H1 (cell line): Measurements from ENCODE around the gene ZBTB46. TPM values are rescaled to one million over a fixed set of nuclear protein-coding genes. Genes with fewer than 3 reads are reported as not detected.

Experiments
- CTCF ChIA-PET: fragments of 300-600 bp; sonication (Branson Sonifier 250); formaldehyde crosslinking; loops from one replicate; lab custom pipeline; 2021; ENCODE audit not compliant: partially characterized antibody; lab: Charles Lee
- POLR2A ChIA-PET: fragments of 300-600 bp; sonication (Branson Sonifier 250); formaldehyde crosslinking; loops from one replicate; lab custom pipeline; 2021; ENCODE audit warnings: inconsistent platforms; ENCODE audit not compliant: partially characterized antibody; lab: Charles Lee
- DNase-seq, 2 experiments: peaks; one replicate each; pipeline versions ENCODE4 v3.0.0 to v3.0.0-alpha.2; 2010 to 2022; ENCODE audit warnings: low spot score in 2 of 2, low read depth in 1 of 2, mixed read lengths in 1 of 2
- FAIRE-seq: peaks from 2 replicates; lab custom pipeline; 2011; peaks lifted over from hg19 to GRCh38; lab: Jason Lieb, UNC
- H2AFZ ChIP-seq: 2 replicates; pipeline ENCODE4 v1.8.1; 2012; ENCODE audit warnings: low read length, inconsistent platforms
- H2AK5ac ChIP-seq: 2 replicates; pipeline ENCODE4 v1.6.1; 2013; ENCODE audit warnings: low read depth, low read length
- H2BK120ac ChIP-seq: replicated peaks from 2 replicates; pipeline ENCODE3; 2013; ENCODE audit warnings: low read depth, low read length, inconsistent platforms
- H2BK12ac ChIP-seq: 2 replicates; pipeline ENCODE4 v1.6.1; 2013; ENCODE audit warnings: low read depth, low read length
- H2BK15ac ChIP-seq: 2 replicates; pipeline ENCODE4 v1.6.1; 2013; ENCODE audit warnings: low read length
- H2BK20ac ChIP-seq: 2 replicates; pipeline ENCODE4 v1.6.1; 2013; ENCODE audit warnings: low read length
- H2BK5ac ChIP-seq: 2 replicates; pipeline ENCODE4 v1.6.1; 2013; ENCODE audit warnings: low read depth, low read length
- H3K14ac ChIP-seq: 2 replicates; pipeline ENCODE4 v1.6.1; 2013; ENCODE audit warnings: inconsistent platforms; ENCODE audit not compliant: insufficient read length
- H3K18ac ChIP-seq: 2 replicates; pipeline ENCODE4 v1.6.1; 2013; ENCODE audit warnings: low read length; ENCODE audit errors: extremely low read depth
- H3K23ac ChIP-seq: 2 replicates; pipeline ENCODE4 v1.6.1; 2013; ENCODE audit warnings: inconsistent platforms; ENCODE audit not compliant: insufficient read length
- H3K23me2 ChIP-seq: 2 replicates; pipeline ENCODE4 v1.6.1; 2013; ENCODE audit warnings: low read depth, low read length
- H3K27ac ChIP-seq: 2 replicates; pipeline ENCODE4 v1.6.1; 2011; ENCODE audit warnings: low read depth, low read length, inconsistent platforms
- H3K27me3 ChIP-seq, 4 experiments: replicated peaks in 1 of 4; 1 replicate in 1 of 4; 2 replicates in 3 of 4; pipeline versions ENCODE4 v1.6.1 to v1.8.1; 2011 to 2013; ENCODE audit warnings: low read length in 3 of 4, mild to moderate bottlenecking in 3 of 4, inconsistent platforms in 2 of 4, mixed read lengths in 2 of 4, moderate library complexity in 1 of 4; ENCODE audit not compliant: control insufficient read depth in 3 of 4, insufficient read depth in 3 of 4; ENCODE audit errors: extremely low read depth in 1 of 4
- H3K36me3 ChIP-seq, 4 experiments: 2 replicates each; pipeline versions ENCODE4 v1.6.1 to v1.8.1; 2011 to 2013; ENCODE audit warnings: mild to moderate bottlenecking in 4 of 4, low read length in 3 of 4, moderate library complexity in 2 of 4, control low read depth in 1 of 4, inconsistent platforms in 1 of 4; ENCODE audit not compliant: insufficient read depth in 4 of 4, control insufficient read depth in 2 of 4
- H3K4ac ChIP-seq: replicated peaks from 2 replicates; pipeline ENCODE3; 2013; ENCODE audit warnings: low read length, low read depth, mixed read lengths, inconsistent platforms; ENCODE audit not compliant: insufficient read length
- H3K4me1 ChIP-seq, 4 experiments: replicated peaks in 1 of 4; 1 replicate in 1 of 4; 2 replicates in 3 of 4; pipeline versions ENCODE4 v1.6.1 to v1.8.1; 2011 to 2013; ENCODE audit warnings: low read length in 3 of 4, inconsistent platforms in 2 of 4, mixed read lengths in 1 of 4; ENCODE audit not compliant: insufficient read depth in 4 of 4, control insufficient read depth in 3 of 4
- H3K4me2 ChIP-seq, 2 experiments: 2 replicates each; pipeline versions ENCODE4 v1.6.1 to v1.8.1; 2011 to 2013; ENCODE audit warnings: low read depth in 2 of 2, low read length in 2 of 2, control low read depth in 1 of 2, inconsistent platforms in 1 of 2, mild to moderate bottlenecking in 1 of 2; ENCODE audit not compliant: insufficient read depth in 1 of 2
- H3K4me3 ChIP-seq, 4 experiments: fragments of 200-600, 300-600 bp in 1 of 4; sonication (generic), shearing (Covaris generic), sonication (Bioruptor Twin) in 1 of 4; 2 replicates each; pipeline versions ENCODE4 v1.5.1 to v1.8.1; 2011 to 2016; ENCODE audit warnings: low read length in 4 of 4, low read depth in 3 of 4, control low read depth in 2 of 4, inconsistent platforms in 2 of 4, mild to moderate bottlenecking in 2 of 4, mixed read lengths in 1 of 4, moderate library complexity in 1 of 4; ENCODE audit not compliant: insufficient read depth in 2 of 4; ENCODE audit errors: extremely low read depth in 1 of 4
- H3K56ac ChIP-seq: replicated peaks from 2 replicates; pipeline ENCODE3; 2013; ENCODE audit warnings: low read depth, mild to moderate bottlenecking, mixed read lengths, low read length, inconsistent platforms; ENCODE audit not compliant: insufficient read length
- H3K79me1 ChIP-seq: 2 replicates; pipeline ENCODE4 v1.6.1; 2013; ENCODE audit warnings: low read depth, low read length, control low read depth
- H3K79me2 ChIP-seq, 2 experiments: 2 replicates each; pipeline versions ENCODE4 v1.6.1 to v1.8.1; 2012 to 2013; ENCODE audit warnings: low read length in 2 of 2, mild to moderate bottlenecking in 2 of 2, inconsistent platforms in 1 of 2; ENCODE audit not compliant: insufficient read depth in 2 of 2, control insufficient read depth in 1 of 2
- H3K9ac ChIP-seq, 4 experiments: replicated peaks in 1 of 4; 1 replicate in 1 of 4; 2 replicates in 3 of 4; pipeline versions ENCODE4 v1.6.1 to v1.8.1; 2011 to 2013; ENCODE audit warnings: low read depth in 3 of 4, low read length in 3 of 4, control low read depth in 2 of 4, mild to moderate bottlenecking in 2 of 4, moderate library complexity in 2 of 4, inconsistent platforms in 1 of 4; ENCODE audit errors: extremely low read depth in 1 of 4
- H3K9me3 ChIP-seq, 2 experiments: 2 replicates each; pipeline versions ENCODE4 v1.6.1 to v1.8.1; 2012 to 2013; ENCODE audit warnings: mild to moderate bottlenecking in 2 of 2, moderate library complexity in 2 of 2, control low read depth in 1 of 2, inconsistent platforms in 1 of 2, low read depth in 1 of 2, low read length in 1 of 2, mixed read lengths in 1 of 2; ENCODE audit not compliant: insufficient read depth in 2 of 2
- H4K20me1 ChIP-seq, 2 experiments: replicated peaks in 1 of 2; 2 replicates each; pipeline versions ENCODE3 to v1.8.1; 2011 to 2013; ENCODE audit warnings: inconsistent platforms in 2 of 2, low read length in 2 of 2, mild to moderate bottlenecking in 1 of 2; ENCODE audit not compliant: insufficient read depth in 2 of 2, control insufficient read depth in 1 of 2
- H4K5ac ChIP-seq: 2 replicates; pipeline ENCODE4 v1.6.1; 2013; ENCODE audit warnings: low read length, low read depth, mixed read lengths, inconsistent platforms; ENCODE audit not compliant: insufficient read length
- H4K8ac ChIP-seq: 2 replicates; pipeline ENCODE4 v1.8.0; 2013; ENCODE audit warnings: mild to moderate bottlenecking, moderate library complexity, low read length, inconsistent platforms; ENCODE audit not compliant: insufficient read depth; ENCODE audit errors: extremely low read depth
- H4K91ac ChIP-seq: replicated peaks from 2 replicates; pipeline ENCODE3; 2013; ENCODE audit warnings: low read length, mixed read lengths, inconsistent platforms; ENCODE audit not compliant: insufficient read length
- CHD2 ChIP-seq: IDR thresholded peaks from 2 replicates; pipeline ENCODE4 v1.6.1; 2012; ENCODE audit warnings: low read length, improper control_type of control experiment
- CTCF ChIP-seq, 3 experiments: IDR thresholded peaks; 1 replicate in 2 of 3; 2 replicates in 1 of 3; pipeline versions ENCODE4 v1.5.1 to v1.6.1; 2011; ENCODE audit warnings: low read length in 3 of 3, mild to moderate bottlenecking in 3 of 3, inconsistent platforms in 2 of 3, low read depth in 1 of 3, moderate library complexity in 1 of 3; ENCODE audit not compliant: insufficient read depth in 1 of 3; ENCODE audit errors: control extremely low read depth in 1 of 3
- EGR1 ChIP-seq: IDR thresholded peaks from 2 replicates; pipeline ENCODE4 v1.6.1; 2011; ENCODE audit warnings: low read depth, low read length, borderline replicate concordance
- JUND ChIP-seq: IDR thresholded peaks from 2 replicates; pipeline ENCODE4 v1.6.1; 2011; ENCODE audit warnings: mild to moderate bottlenecking, improper control_type of control experiment, low read length
- WGBS, 2 experiments: shearing (Covaris generic) in 1 of 2; methylation state at CpG; one replicate each; pipeline versions ENCODE4 v1.1.6 to v1.1.7; 2013 to 2015; ENCODE audit warnings: low lambda C conversion rate in 2 of 2, mixed read lengths in 2 of 2, inconsistent platforms in 1 of 2, low coverage in 1 of 2, missing lambda C conversion rate in 1 of 2; ENCODE audit not compliant: insufficient replicate concordance in 2 of 2, insufficient coverage in 1 of 2, insufficient read length in 1 of 2; ENCODE audit errors: extremely low coverage in 1 of 2, missing lambda C conversion rate in 1 of 2; 5-methylcytosine and 5-hydroxymethylcytosine counted together
- polyA plus RNA-seq, 7 experiments: library from polyadenylated mRNA; depleted of rRNA in 3 of 7; stranded (reverse) in 5 of 7; unstranded in 2 of 7; fragments of >200 nt in 5 of 7; fragments of 200-250 nt in 2 of 7; gene quantifications; 1 replicate in 5 of 7; 2 replicates in 1 of 7; 4 replicates in 1 of 7; pipeline versions ENCODE4 v1.2.1 to v1.2.3, GENCODE V29; 2011 to 2013; ENCODE audit warnings: missing spikeins in 2 of 7, mixed read lengths in 2 of 7
- total RNA-seq: library from RNA; stranded (reverse); fragmentation: NEBNext Ultra II Directional; extraction: Animal tissue kit (Norgen Biotek cat#: 25700); gene quantifications from 2 replicates; pipeline ENCODE4 v1.2.1, GENCODE V29; 2021

Gene ZBTB46
- total and polyA plus RNA-seq, 2 of the 8 experiments (the other 6 are each of a cell fraction or from before 2014, with no cell fraction given), result 6.4 to 22.4 TPM

- peaks cover 0 to 7% of the 10 kb centered on the region in 2 experiments for H4K20me1 ChIP-seq
- no peak overlapping the region for H3K9ac ChIP-seq
- no peak overlapping the region for H4K8ac ChIP-seq
- H3K79me1 ChIP-seq, result peaks cover 9% of the 10 kb centered on the region
- DNase-seq (no peak), FAIRE-seq (no peak)
- H4K91ac ChIP-seq, result no peak overlapping the region
- H2BK5ac ChIP-seq, result 0 out of 2 replicates have a peak overlapping the region, but pooled peaks have one; percentile 35
- no peak overlapping the region for H3K14ac ChIP-seq
- H3K27ac ChIP-seq, result no peak overlapping the region
- H2AK5ac ChIP-seq, result no peak overlapping the region
- H3K4me2 ChIP-seq, result no peak overlapping the region
- no peak overlapping the region for H3K4me3 ChIP-seq
- H3K18ac ChIP-seq, result no peak overlapping the region
- H3K23me2 ChIP-seq, result no peaks in the 10 kb centered on the region
- H3K79me2 ChIP-seq, result peaks cover 0 to 18% of the 10 kb centered on the region in 2 experiments; a peak in 2 of 4 replicates
- H3K27me3 ChIP-seq, result no peaks in the 10 kb centered on the region
- no peak overlapping the region for H3K56ac ChIP-seq
- WGBS, 2 experiments, result 83% methylated on average over 15 of the region's 18 CpGs; no CpG with 5 or more reads in 1 of the 2 experiments
- no peak overlapping the region for H2AFZ ChIP-seq
- H2BK20ac ChIP-seq, result no peak overlapping the region
- TF ChIP-seq CHD2 (no peak), CTCF (IDR thresholded peaks at IDR 0.05; ENCODE audit: control extremely low read depth in 1 of 3, insufficient read depth in 1 of 3, low read depth in 1 of 3, low read length in 3 of 3) (peak; percentile 5 to 14 (median 5); a peak in 3 of 4 replicates), EGR1 (0 out of 2 replicates have a peak, but pooled peaks have one; percentile 24), JUND (no peak)
- H3K9me3 ChIP-seq, result peaks cover 0 to under 1% of the 10 kb centered on the region in 2 experiments; a peak in 1 of 4 replicates
- no peak overlapping the region for H2BK120ac ChIP-seq
- no peak overlapping the region for H3K23ac ChIP-seq
- POLR2A ChIA-PET, result no interaction called here
- no peak overlapping the region for H2BK12ac ChIP-seq
- CTCF ChIA-PET, result interaction anchor here (1.3 to 15.2 kb wide), 3 partner anchors 6 to 82 kb away, joined by 3 to 191 read pairs (median 4); no protein-coding TSS in a partner anchor
- no peak overlapping the region for H3K4ac ChIP-seq
- H3K36me3 ChIP-seq, result no peaks in the 10 kb centered on the region; a peak in 1 of 8 replicates
- no peak overlapping the region for H4K5ac ChIP-seq
- no peaks in the 10 kb centered on the region for H3K4me1 ChIP-seq
- H2BK15ac ChIP-seq, result no peak overlapping the region
These were observed 49.0 kb downstream of the ZBTB46 start for GRCh38 chr20:63782051-63782471.
